Cardiac muscle cell (in vitro differentiated cells and primary cell): ENCODE results near the gene LRP8. TPM values are rescaled to one million over a fixed set of nuclear protein-coding genes. Genes with fewer than 3 reads are reported as not detected.

Experiments used
- DNase-seq, 2 donors: peaks; one replicate each; pipeline versions ENCODE4 v3.0.0 to v3.0.0-alpha.2; 2010 to 2017; ENCODE audit warnings: low read depth in 1 of 2, low spot score in 1 of 2
- H3K27ac ChIP-seq: fragments of 200-600 bp; sonication (generic); 2 replicates; pipeline ENCODE4 v1.5.1; 2016
- H3K27me3 ChIP-seq: fragments of 200-600 bp; sonication (generic); 2 replicates; pipeline ENCODE4 v1.6.0; 2016; ENCODE audit warnings: control low read depth
- H3K36me3 ChIP-seq: fragments of 200-600 bp; sonication (generic); 2 replicates; pipeline ENCODE4 v1.5.1; 2016; ENCODE audit warnings: control low read depth
- H3K4me1 ChIP-seq: fragments of 200-600 bp; sonication (generic); 2 replicates; pipeline ENCODE4 v1.8.1; 2017; ENCODE audit warnings: low read depth, mild to moderate bottlenecking, mixed run types
- H3K4me3 ChIP-seq: fragments of 200-600 bp; sonication (generic); 2 replicates; pipeline ENCODE4 v1.5.1; 2016; ENCODE audit warnings: mild to moderate bottlenecking
- H3K9me3 ChIP-seq: fragments of 200-600 bp; sonication (generic); 2 replicates; pipeline ENCODE4 v1.5.1; 2017; ENCODE audit warnings: low read depth, mild to moderate bottlenecking, control low read depth
- polyA plus RNA-seq: library from polyadenylated mRNA; unstranded; fragments of >200 nt; fragmentation: Nextera tagmentation; extraction: Ambion mirVana; gene quantifications from 2 replicates; pipeline ENCODE4 v1.2.1, GENCODE V29; 2016
- total RNA-seq: library from RNA; depleted of rRNA; stranded (reverse); fragments of >200 nt; gene quantifications from 2 replicates; pipeline ENCODE4 v1.2.3, GENCODE V29; 2016
- TF ChIP-seq, protein P1 (sequence below): IDR thresholded peaks from 2 replicates; pipeline ENCODE4 v1.5.1; 2012; ENCODE audit warnings: low read depth, mild to moderate bottlenecking, low read length

LRP8 gene
- total and polyA plus RNA-seq, 2 experiments from 2014 or later = 5.4 to 9.7 TPM

DNA sequence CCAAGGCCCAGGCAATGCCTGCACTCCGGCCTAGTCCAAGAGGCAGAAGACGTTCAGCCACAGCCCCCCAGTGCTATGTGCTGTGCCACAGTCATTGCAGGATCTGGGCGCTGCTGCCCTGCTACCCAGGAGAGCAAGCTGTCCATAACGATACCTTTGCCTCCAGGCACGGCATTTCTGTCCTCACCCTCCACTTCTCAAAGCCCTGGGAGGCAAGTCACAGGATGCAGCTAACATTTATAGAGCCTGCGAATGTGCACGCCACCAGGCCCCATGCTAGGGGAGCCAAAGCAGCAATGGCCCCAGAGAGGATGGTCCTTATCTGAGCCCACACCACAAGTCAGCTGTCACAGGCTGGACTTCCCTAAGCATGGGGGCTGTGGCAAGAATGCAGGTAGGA, 13.8 kb downstream of the LRP8 start:
- no peak overlapping the region for H3K27ac ChIP-seq
- no peaks in the 10 kb centered on the region for H3K9me3 ChIP-seq
- no peaks in the 10 kb centered on the region for H3K36me3 ChIP-seq
- H3K4me3 ChIP-seq = no peak overlapping the region
- H3K4me1 ChIP-seq = peaks cover 11% of the 10 kb centered on the region
- TF ChIP-seq, protein P1, sequence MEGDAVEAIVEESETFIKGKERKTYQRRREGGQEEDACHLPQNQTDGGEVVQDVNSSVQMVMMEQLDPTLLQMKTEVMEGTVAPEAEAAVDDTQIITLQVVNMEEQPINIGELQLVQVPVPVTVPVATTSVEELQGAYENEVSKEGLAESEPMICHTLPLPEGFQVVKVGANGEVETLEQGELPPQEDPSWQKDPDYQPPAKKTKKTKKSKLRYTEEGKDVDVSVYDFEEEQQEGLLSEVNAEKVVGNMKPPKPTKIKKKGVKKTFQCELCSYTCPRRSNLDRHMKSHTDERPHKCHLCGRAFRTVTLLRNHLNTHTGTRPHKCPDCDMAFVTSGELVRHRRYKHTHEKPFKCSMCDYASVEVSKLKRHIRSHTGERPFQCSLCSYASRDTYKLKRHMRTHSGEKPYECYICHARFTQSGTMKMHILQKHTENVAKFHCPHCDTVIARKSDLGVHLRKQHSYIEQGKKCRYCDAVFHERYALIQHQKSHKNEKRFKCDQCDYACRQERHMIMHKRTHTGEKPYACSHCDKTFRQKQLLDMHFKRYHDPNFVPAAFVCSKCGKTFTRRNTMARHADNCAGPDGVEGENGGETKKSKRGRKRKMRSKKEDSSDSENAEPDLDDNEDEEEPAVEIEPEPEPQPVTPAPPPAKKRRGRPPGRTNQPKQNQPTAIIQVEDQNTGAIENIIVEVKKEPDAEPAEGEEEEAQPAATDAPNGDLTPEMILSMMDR = no peak
- DNase-seq = no peak
- H3K27me3 ChIP-seq = no peaks in the 10 kb centered on the region

DNA sequence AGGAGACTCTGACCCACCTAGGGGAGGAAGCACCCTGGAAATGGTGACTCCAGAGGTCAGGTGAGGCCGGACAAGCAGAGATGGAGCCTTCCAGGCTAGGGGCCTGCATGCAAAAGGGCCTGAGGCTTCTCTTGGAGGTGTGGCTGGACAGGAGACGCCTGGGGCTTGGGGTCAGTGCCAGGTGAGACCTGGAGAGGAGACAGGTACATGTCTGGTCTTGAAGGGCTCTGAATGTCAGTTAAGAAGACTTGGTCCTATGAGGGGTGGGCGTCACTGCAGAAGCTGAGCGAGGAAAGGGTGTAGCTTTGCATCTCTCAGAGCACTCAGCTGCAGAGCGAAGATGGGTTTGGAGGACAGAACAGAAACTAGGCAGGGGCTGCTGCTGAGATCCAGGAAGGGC, 14.3 kb downstream of the LRP8 start:
- H3K4me1 ChIP-seq = peaks cover 11% of the 10 kb centered on the region
- TF ChIP-seq, protein P1 = no peak
- H3K4me3 ChIP-seq = no peak overlapping the region

DNA sequence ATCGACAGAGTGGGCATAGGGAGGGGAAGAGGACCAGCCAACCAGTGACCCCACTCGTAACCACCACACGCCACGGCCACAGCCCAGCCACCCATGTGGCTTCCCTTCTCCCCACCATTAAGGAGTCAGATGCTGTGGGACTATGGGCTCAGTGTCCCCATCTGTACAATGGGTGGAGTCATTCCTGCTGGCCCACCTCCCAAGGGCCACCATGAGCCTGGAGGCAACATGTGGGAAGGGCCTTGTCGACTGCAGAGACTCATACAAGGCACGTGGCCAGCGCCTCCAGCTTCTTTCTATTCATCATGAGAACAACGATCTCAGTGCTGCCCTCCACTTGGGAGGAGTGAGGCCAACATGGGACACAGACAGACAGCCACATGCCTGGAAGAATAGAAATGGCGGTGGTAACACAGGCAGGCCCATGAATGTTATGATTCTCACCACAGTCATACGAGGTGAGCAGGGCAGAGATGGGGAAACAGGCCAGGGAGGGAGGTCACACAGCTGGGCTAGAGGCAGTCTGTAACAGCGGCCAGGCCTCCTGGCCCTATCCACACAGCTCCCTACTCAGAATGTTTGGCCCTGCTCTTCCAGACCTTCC, 16.1 kb downstream of the LRP8 start:
- DNase-seq = no peak
- Histone ChIP-seq H3K27ac (no peak overlapping the region), H3K4me1 (peaks cover 15% of the 10 kb centered on the region), H3K36me3 (no peaks in the 10 kb centered on the region), H3K27me3 (peaks cover 2% of the 10 kb centered on the region), H3K4me3 (no peak overlapping the region), H3K9me3 (no peaks in the 10 kb centered on the region)
- TF ChIP-seq, protein P1 = no peak

More for the DNA sequence above, 14.3 kb downstream of the LRP8 start:
- DNase-seq = no peak
- Histone ChIP-seq H3K9me3 (no peaks in the 10 kb centered on the region), H3K36me3 (no peaks in the 10 kb centered on the region), H3K27ac (no peak overlapping the region), H3K27me3 (no peaks in the 10 kb centered on the region)

DNA sequence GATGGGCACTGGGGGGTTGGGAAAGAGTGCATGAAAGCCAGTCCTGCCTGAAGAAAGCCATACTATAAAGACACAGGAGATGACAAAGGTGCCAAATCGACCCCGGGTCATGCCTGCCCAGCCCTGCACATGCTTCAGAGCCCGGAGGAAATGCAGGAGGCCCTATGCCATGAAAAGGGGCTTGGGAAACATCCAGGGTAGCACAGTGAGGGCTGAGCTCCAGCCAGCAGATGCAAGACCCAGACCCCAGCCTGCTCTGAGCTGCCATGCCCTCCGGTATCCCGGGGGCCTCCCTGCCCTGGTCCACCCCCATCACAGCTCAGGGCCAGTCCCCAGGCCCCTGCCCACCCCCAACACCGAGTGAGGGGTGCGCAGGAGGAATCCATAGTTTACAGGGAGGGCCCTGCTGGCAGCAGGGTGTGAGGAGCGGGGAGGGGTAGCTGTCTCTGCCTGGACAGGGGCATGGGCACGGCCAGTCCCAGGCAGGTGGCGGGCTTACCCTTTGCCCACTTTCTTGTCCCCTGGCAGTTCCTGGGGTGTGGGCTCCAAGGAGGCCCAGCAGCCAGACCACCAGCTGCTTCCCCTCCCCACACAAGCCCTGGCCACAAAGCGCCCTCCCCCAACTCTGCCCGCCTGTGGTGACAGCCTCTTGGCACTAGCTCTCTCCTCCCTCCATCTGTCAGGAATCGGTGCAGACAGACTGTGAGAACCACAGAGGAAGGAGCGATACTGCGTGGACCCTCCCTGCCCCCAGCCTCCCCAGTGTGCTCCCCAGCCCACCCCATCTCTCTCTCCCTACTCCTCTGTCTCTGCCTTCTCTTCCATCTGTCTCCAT, 16.8 kb downstream of the LRP8 start:
- no peak overlapping the region for H3K27ac ChIP-seq
- TF ChIP-seq, protein P1 = no peak

DNA sequence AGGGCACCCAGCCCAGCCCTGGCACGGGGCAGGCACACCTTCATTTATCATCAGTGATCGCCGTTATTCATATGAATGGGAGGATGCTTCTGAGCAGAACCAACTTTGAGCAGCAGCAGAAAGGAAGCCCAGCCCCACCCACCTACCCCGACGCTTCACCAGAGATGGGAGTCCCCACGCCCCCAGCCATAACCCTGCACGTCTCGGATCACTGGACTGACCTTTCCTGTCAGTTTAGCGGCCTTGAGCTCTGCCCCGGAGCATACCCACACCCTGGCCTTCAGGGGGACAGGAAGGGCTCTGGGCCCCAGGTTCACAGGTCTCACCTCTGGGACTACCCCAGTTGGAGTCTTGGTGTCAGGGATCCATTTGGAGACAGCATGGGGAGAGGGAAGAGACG, 18.1 kb downstream of the LRP8 start:
- no peak overlapping the region for H3K4me3 ChIP-seq
- H3K36me3 ChIP-seq = no peaks in the 10 kb centered on the region
- H3K4me1 ChIP-seq = peaks cover 7% of the 10 kb centered on the region
- TF ChIP-seq, protein P1 = no peak
- no peaks in the 10 kb centered on the region for H3K9me3 ChIP-seq
- peaks cover 3% of the 10 kb centered on the region for H3K27me3 ChIP-seq
- H3K27ac ChIP-seq = no peak overlapping the region
- no peak for DNase-seq

More for the DNA sequence above, 16.8 kb downstream of the LRP8 start:
- Histone ChIP-seq H3K4me1 (peaks cover 8% of the 10 kb centered on the region), H3K9me3 (no peaks in the 10 kb centered on the region), H3K27me3 (peaks cover 3% of the 10 kb centered on the region), H3K4me3 (no peak overlapping the region), H3K36me3 (no peaks in the 10 kb centered on the region)
- no peak for DNase-seq
